Skeletal muscle satellite cell (primary cell): ENCODE measurements around the gene LSS.
"Not testable (repeated sequence)": the region's sequence is repeated elsewhere in the genome, so short reads cannot be mapped to it uniquely, and the experiment has no call there.

Experiments used
- H3K27me3 ChIP-seq: 2 replicates; pipeline ENCODE4 v1.7.0; 2013; ENCODE audit warnings: low read length; ENCODE audit not compliant: control insufficient read depth, insufficient read depth
- H3K36me3 ChIP-seq: 2 replicates; pipeline ENCODE4 v1.7.0; 2013; ENCODE audit warnings: mild to moderate bottlenecking, control low read depth, low read length; ENCODE audit not compliant: insufficient read depth
- H3K4me1 ChIP-seq: 2 replicates; pipeline ENCODE4 v1.7.0; 2013; ENCODE audit warnings: low read length; ENCODE audit not compliant: control insufficient read depth, insufficient read depth
- H3K4me2 ChIP-seq: 2 replicates; pipeline ENCODE4 v1.7.0; 2013; ENCODE audit warnings: mild to moderate bottlenecking, low read length
- H3K4me3 ChIP-seq: 2 replicates; pipeline ENCODE4 v1.7.0; 2013; ENCODE audit warnings: low read length
- H3K9ac ChIP-seq: 2 replicates; pipeline ENCODE4 v1.7.0; 2013; ENCODE audit warnings: mild to moderate bottlenecking, low read depth, low read length, moderate library complexity
- H3K9me3 ChIP-seq: replicated peaks from 2 replicates; pipeline ENCODE4 v1.7.0; 2013; ENCODE audit warnings: mild to moderate bottlenecking, control low read depth, low read length

Gene LSS

GRCh38 chr21:46243960-46244361 lies 15.4 kb upstream of the LSS start:
- no peak overlapping the region for H3K4me2 ChIP-seq
- no peak overlapping the region for H3K9ac ChIP-seq
- no peaks in the 10 kb centered on the region for H3K4me1 ChIP-seq
- no peaks in the 10 kb centered on the region for H3K9me3 ChIP-seq
- H3K36me3 ChIP-seq = peaks cover 88% of the 10 kb centered on the region
- no peaks in the 10 kb centered on the region for H3K27me3 ChIP-seq
- H3K4me3 ChIP-seq = no peak overlapping the region

GRCh38 chr21:46243325-46243724 lies 14.8 kb upstream of the LSS start:
- H3K4me3 ChIP-seq = no peak overlapping the region
- no peak overlapping the region for H3K9ac ChIP-seq
- no peak overlapping the region for H3K4me2 ChIP-seq
- H3K9me3 ChIP-seq = no peaks in the 10 kb centered on the region
- no peaks in the 10 kb centered on the region for H3K4me1 ChIP-seq
- no peaks in the 10 kb centered on the region for H3K27me3 ChIP-seq
- peaks cover 92% of the 10 kb centered on the region for H3K36me3 ChIP-seq

DNA sequence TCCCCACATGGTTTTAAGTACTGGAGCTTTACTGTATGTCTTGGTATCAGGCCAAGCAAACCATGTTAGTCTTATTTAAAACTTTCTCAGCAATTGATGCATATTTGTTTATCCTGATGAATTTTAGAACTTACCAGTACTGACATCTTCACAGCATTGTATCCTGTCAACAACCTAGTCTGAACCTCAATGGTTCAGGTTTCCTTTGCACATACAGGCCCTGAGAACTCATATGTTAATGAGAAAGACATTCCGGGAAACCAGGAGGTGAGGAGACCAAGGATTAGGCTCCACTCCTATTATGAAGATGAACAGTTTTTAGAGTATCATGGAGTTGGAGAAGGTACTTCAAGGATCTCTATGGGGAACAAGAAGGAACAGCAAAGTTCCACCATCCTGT lies 13.0 kb upstream of the LSS start:
- not testable (repeated sequence) for H3K4me1 ChIP-seq, H3K27me3 ChIP-seq, H3K9ac ChIP-seq, H3K4me2 ChIP-seq, H3K4me3 ChIP-seq, H3K9me3 ChIP-seq
- H3K36me3 ChIP-seq = peaks cover 80% of the 10 kb centered on the region

- Histone ChIP-seq H3K9ac (no peak overlapping the region), H3K27me3 (no peaks in the 10 kb centered on the region), H3K4me2 (no peak overlapping the region), H3K9me3 (no peaks in the 10 kb centered on the region), H3K4me3 (no peak overlapping the region), H3K36me3 (peaks cover 81% of the 10 kb centered on the region), H3K4me1 (no peaks in the 10 kb centered on the region)
Measured at GRCh38 chr21:46239817-46240325, 11.3 kb upstream of the LSS start.

GRCh38 chr21:46237474-46237873 lies 8.9 kb upstream of the LSS start:
- no peaks in the 10 kb centered on the region for H3K9me3 ChIP-seq
- H3K4me3 ChIP-seq = no peak overlapping the region
- no peaks in the 10 kb centered on the region for H3K27me3 ChIP-seq
- peaks cover 80% of the 10 kb centered on the region for H3K36me3 ChIP-seq
- H3K4me1 ChIP-seq = no peaks in the 10 kb centered on the region
- no peak overlapping the region for H3K9ac ChIP-seq
- no peak overlapping the region for H3K4me2 ChIP-seq

GRCh38 chr21:46234436-46234950 lies 5.9 kb upstream of the LSS start:
- H3K9me3 ChIP-seq = no peaks in the 10 kb centered on the region
- H3K36me3 ChIP-seq = peaks cover 55% of the 10 kb centered on the region
- H3K4me3 ChIP-seq = no peak overlapping the region
- no peak overlapping the region for H3K9ac ChIP-seq
- H3K4me2 ChIP-seq = no peak overlapping the region
- H3K4me1 ChIP-seq = peaks cover 8% of the 10 kb centered on the region
- H3K27me3 ChIP-seq = no peaks in the 10 kb centered on the region

GRCh38 chr21:46229923-46230260 lies 1.3 kb upstream of the LSS start:
- H3K9ac ChIP-seq = peak overlapping the region; percentile 9
- H3K4me1 ChIP-seq = peaks cover 29% of the 10 kb centered on the region
- H3K4me3 ChIP-seq = peak overlapping the region; percentile 75
- H3K9me3 ChIP-seq = no peaks in the 10 kb centered on the region
- peak overlapping the region; percentile 84 for H3K4me2 ChIP-seq
- H3K27me3 ChIP-seq = no peaks in the 10 kb centered on the region
- H3K36me3 ChIP-seq = peaks cover 30% of the 10 kb centered on the region

GRCh38 chr21:46229133-46229922 lies 754 bp upstream of the LSS start:
- Histone ChIP-seq H3K36me3 (peaks cover 25% of the 10 kb centered on the region), H3K4me2 (peak overlapping the region; percentile 84), H3K9me3 (no peaks in the 10 kb centered on the region), H3K4me3 (peak overlapping the region; percentile 75), H3K9ac (peak overlapping the region; percentile 63), H3K27me3 (no peaks in the 10 kb centered on the region), H3K4me1 (peaks cover 29% of the 10 kb centered on the region)

DNA sequence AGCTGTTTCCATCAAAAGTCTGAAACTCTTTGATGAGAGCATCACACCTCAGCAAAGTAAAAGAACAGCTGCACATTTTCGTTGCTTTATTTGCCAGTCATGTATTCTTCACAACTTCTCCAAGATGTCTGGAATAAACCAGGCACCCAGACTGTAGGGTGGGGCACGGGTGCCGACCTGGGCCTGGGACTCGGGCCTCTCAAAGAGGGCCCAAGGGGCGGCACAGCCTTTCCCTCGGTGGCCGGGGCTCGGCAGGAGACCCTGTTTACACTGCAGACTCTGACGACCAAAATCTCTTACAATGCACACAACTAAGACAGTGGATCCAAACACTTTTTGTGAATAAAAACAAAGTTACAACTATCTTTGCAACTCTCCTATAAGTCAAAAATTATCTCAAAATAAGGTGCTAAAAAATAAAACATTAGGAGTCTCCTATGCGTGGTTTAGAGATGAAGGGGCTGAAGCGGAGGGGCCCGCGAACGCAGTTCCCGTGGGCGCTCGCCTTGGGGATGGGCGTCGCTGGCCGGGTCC lies 696 bp downstream of the LSS start:
- no peaks in the 10 kb centered on the region for H3K9me3 ChIP-seq
- peak overlapping the region; percentile 90 for H3K4me2 ChIP-seq
- peak overlapping the region; percentile 79 for H3K9ac ChIP-seq
- peaks cover 29% of the 10 kb centered on the region for H3K4me1 ChIP-seq
- H3K4me3 ChIP-seq = peak overlapping the region; percentile 98
- no peaks in the 10 kb centered on the region for H3K27me3 ChIP-seq
- peaks cover 14% of the 10 kb centered on the region for H3K36me3 ChIP-seq

- peak overlapping the region; percentile 90 for H3K4me2 ChIP-seq
- no peaks in the 10 kb centered on the region for H3K27me3 ChIP-seq
- peaks cover 29% of the 10 kb centered on the region for H3K4me1 ChIP-seq
- peak overlapping the region; percentile 98 for H3K4me3 ChIP-seq
- H3K9ac ChIP-seq = peak overlapping the region; percentile 79
- no peaks in the 10 kb centered on the region for H3K9me3 ChIP-seq
- peaks cover 18% of the 10 kb centered on the region for H3K36me3 ChIP-seq
Measured at GRCh38 chr21:46226920-46227599, 1.5 kb downstream of the LSS start.

- Histone ChIP-seq H3K27me3 (no peaks in the 10 kb centered on the region), H3K9me3 (no peaks in the 10 kb centered on the region), H3K36me3 (peaks cover 22% of the 10 kb centered on the region), H3K9ac (no peak overlapping the region), H3K4me2 (peak overlapping the region; percentile 90), H3K4me1 (peaks cover 29% of the 10 kb centered on the region), H3K4me3 (peak overlapping the region; percentile 98)
Measured at GRCh38 chr21:46226146-46226545, 2.4 kb downstream of the LSS start.
